ENCODE results near the gene KRTAP10-4.
"Not testable (repeated sequence)": the region's sequence is repeated elsewhere in the genome, so short reads cannot be mapped to it uniquely, and the experiment has no call there.

KRTAP10-4 gene

DNA sequence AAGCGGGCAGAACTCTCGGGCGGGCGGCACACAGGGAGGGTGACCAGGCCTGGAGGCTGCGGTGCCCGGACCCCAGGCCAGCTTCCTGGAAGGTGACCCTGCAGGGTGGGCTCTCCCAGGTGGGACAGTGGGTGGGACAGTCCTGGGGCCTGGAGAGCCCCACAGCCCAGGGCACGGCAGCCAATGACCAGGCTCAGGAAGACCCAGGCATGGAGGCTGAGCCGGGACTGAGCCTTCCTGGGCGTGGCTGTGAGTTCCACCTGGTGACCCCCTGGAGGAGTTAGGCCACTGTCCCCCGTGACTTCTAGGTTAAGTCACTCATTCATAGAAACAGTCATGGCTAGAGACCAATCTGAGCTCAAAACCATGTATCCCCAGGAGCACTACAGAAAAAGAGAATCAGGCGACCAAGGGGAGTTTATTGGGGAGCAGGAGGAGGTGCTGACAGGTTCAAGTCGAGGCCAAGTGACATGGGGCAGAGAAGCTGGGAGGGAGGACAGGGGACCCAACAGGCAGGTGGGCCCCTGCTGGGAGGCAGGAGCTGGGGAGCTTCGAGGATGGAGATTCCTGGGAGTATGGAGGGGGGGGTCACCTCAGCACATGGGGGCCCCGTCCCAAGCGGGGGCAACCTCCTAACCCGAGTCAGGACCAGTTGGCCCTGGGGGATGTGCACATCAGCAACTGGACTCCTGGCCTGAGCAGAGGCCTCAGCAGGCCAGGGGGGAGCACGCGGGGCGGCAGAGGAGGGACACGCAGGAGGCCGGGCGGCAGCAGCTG, 5.7 kb downstream of the KRTAP10-4 start:
- DNase-seq (ENCODE audit: low read depth in 3 of 3, low spot score in 1 of 3): no peak

DNA sequence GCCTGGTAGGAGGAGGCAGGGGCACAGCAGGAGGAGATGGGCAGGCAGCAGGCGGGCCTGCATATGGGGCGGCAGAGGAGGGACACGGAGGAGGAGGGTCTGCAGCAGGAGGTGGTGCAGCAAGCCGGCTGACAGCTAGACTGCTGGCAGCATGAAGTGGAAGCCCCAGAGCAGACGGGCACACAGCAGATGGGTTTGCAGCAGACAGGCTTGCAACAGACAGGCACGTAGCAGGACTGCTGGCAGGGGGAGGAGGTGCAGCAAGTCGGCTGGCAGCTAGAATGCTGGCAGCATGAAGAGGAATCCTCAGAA, 6.3 kb downstream of the KRTAP10-4 start:
- no peak for DNase-seq (ENCODE audit: low read depth in 3 of 3, low spot score in 1 of 3)

DNA sequence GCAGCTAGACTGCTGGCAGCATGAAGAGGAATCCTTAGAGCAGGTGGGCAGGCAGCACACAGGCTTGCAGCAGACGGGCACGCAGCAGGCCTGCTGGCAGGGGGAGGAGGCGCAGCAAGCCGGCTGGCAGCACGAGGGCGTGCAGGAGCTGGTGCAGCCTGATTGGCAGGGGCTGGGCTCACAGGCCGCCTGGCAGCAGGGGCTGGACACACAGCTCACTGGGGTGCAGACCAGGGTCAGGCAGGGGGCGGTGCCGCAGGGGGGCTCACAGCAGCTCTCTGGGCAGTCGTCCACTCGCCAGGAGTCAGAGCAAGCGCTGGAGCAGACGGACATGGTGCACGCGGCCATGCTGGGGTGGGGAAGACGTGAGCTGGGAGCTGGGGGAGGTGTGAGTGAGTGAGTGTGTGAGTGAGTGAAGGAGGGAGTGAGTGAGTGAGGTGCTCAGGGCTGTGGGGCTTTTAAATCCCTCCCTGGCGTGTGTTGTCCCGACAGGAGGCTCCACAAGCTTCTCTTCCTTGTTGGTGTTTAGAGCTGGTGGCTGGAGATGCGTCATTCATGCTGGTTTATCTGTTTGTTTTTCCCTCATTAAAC, 6.8 kb downstream of the KRTAP10-4 start, which contains the start of gene KRTAP10-5:
KRTAP10-5 (minus strand) TSS at position 374 of the 591 bp plus-strand sequence; CDS start at position 348, 26 bp downstream.
- not testable (repeated sequence) for DNase-seq (ENCODE audit: low read depth in 3 of 3, low spot score in 1 of 3)

GRCh38 chr21:44581158-44581557, 7.6 kb downstream of the KRTAP10-4 start:
- DNase-seq (ENCODE audit: low read depth in 3 of 3, low spot score in 1 of 3): no peak

- no peak for DNase-seq (ENCODE audit: low read depth in 3 of 3, low spot score in 1 of 3)
Observed at GRCh38 chr21:44582055-44582454, 8.5 kb downstream of the KRTAP10-4 start.

- DNase-seq (ENCODE audit: low read depth in 3 of 3, low spot score in 1 of 3): no peak
Observed at GRCh38 chr21:44583089-44583799, 9.7 kb downstream of the KRTAP10-4 start.

- no peak for DNase-seq (ENCODE audit: low read depth in 3 of 3, low spot score in 1 of 3)
Observed at GRCh38 chr21:44583800-44584147, 10.2 kb downstream of the KRTAP10-4 start.

GRCh38 chr21:44585892-44586291, 12.4 kb downstream of the KRTAP10-4 start:
- no peak for DNase-seq (ENCODE audit: low read depth in 3 of 3, low spot score in 1 of 3)

DNA sequence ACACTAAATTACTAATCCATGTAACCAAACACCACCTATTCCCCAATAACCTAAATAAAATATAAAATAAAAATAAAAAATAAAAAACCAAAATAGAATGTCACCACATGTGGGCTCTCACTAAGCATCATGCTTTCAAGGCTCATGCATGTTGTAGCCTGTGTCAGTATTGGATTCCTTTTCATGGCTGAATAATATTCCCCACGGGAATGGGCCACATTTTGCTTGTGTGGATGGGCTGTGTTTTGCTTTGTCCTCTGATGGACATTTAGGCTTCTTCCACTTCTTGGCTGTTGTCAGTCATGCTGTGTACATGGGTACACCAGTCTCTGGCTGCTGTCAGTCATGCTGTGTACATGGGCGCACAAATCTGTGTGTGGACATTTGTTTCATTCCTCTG, 15.6 kb downstream of the KRTAP10-4 start:
- no peak for DNase-seq (ENCODE audit: low read depth in 3 of 3, low spot score in 1 of 3)

- no peak for DNase-seq (ENCODE audit: low read depth in 3 of 3, low spot score in 1 of 3)
Observed at GRCh38 chr21:44589586-44590305, 16.2 kb downstream of the KRTAP10-4 start.

- no peak for DNase-seq (ENCODE audit: low read depth in 3 of 3, low spot score in 1 of 3)
Observed at GRCh38 chr21:44590311-44590721, 16.8 kb downstream of the KRTAP10-4 start.

GRCh38 chr21:44590897-44591800, 17.6 kb downstream of the KRTAP10-4 start:
- not testable (repeated sequence) for DNase-seq (ENCODE audit: low read depth in 3 of 3, low spot score in 1 of 3)

GRCh38 chr21:44591801-44592130, 18.2 kb downstream of the KRTAP10-4 start:
- DNase-seq (ENCODE audit: low read depth in 3 of 3, low spot score in 1 of 3): not testable (repeated sequence)

GRCh38 chr21:44592446-44593311, 19.1 kb downstream of the KRTAP10-4 start, which contains the start of gene KRTAP10-6:
Gene KRTAP10-6, minus strand, starts transcription at chr21:44592505. Its CDS starts 21 bp downstream, at chr21:44592484.
- no peak for DNase-seq (ENCODE audit: low read depth in 3 of 3, low spot score in 1 of 3)

DNA sequence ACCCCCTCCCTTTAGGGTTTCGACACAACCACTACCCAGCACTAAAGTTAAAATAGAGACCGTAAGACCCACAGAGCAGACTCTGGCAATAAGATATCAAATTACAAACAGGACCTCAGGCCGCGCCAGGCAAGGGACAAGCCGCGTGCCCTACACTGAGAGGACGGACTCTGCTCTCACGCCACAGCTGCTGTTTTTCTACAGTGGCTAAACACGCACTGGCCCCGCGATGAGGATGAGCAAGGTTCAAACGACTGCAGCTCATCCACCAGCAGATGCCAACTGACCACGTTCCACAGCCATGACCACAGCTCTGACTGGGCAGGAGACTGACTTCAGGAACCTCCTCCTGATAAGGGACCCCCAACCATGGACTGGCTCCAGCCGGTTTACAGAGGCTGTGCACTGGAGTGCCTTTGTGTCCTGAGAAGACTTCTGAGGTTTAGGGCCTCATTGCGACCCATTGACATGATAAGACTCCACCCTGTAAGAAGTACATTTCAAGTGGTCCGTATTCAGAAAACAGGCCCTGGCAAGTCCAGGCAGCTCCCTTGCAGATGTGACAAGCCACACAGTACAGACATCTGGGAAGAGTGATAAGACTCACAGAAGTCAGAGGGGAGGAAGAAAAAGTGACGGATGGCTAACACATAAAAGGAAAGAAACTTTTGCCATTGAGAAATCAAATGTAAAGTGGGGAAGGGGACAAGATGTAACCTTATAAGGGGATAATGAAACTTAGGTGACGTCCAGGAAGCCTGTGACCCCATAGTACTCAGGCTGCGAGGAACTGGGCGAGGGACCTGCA, 20.3 kb downstream of the KRTAP10-4 start:
- DNase-seq (ENCODE audit: low read depth in 3 of 3, low spot score in 1 of 3): no peak

DNA sequence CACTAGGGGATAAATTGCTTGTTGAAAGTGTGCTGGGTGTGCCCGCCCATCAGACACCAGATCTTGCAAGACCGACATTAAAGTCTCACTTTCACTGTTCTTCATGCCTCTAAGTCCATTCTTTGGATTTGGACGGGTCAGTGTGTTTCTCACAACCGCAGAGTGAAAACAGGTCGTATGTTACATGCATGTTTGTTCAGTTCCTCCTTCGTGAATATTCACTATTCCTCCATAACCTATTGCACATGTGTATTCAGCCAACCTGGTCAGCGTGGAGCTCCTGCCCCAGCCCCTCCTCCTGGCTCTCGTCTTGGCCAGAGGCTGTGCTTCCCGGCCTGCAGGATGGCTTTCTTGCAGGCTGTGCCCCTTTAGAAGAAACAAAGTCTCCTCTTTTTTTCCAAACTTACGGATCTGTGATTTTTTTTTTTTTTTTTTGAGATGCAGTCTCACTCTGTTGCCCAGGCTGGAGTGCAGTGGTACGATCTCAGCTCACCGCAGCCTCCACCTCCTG, 20.9 kb downstream of the KRTAP10-4 start:
- DNase-seq (ENCODE audit: low read depth in 3 of 3, low spot score in 1 of 3): no peak

DNA sequence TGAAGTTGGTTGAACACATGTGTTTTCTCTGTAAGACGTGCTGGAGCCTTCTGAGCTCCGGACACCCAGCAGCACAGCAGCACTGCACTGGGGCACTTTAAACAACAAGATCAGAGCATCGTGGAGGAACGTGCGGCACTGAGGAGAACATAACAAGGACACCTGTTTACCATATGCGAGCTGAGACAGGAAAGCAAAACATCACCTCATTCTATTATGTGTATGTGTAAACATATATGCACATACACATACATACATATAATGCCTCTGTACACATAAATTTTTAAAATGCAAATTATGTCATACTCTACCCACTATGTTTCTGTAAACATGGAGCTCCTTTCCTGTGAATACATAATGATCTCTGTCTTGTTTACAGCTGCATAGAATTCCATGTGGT, 22.0 kb downstream of the KRTAP10-4 start:
- no peak for DNase-seq (ENCODE audit: low read depth in 3 of 3, low spot score in 1 of 3)

DNA sequence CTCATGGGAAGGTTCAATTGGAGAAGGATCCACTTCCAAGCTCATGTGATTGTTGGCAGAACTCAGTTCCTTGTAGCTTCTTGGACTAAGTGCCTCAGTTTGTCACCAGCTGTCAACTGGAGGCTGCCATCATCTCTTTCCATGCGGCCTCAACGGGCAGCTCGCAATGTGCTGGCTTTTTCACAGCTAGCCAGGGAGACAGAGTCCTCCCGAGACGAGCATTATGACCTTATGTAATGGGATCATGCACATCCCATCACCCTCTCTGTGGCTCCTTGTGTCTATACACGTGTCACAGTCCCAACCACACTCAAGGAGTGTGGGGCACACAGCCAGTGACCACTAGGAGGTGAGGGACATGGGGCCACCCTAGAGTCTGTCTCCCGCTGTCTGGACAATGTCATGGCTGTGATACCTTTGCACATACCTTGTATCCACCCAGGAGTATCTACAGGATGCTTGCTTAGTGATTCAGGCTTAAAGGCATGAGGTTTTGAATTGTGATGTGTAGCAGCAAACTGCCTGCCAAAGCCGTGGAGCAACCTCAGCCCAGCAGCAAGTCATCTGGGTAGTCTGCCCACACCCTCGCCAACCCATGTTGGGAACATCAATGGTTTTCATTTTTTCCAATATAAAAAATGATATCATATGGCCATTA, 22.7 kb downstream of the KRTAP10-4 start:
- no peak for DNase-seq (ENCODE audit: low read depth in 3 of 3, low spot score in 1 of 3)

Data from stimulated activated CD4-positive, alpha-beta T cell treated with anti-CD3 and anti-CD28 coated beads, TNF-alpha, amount 100 ng/mL, for 1 hour (primary cell).